ENCODE results near the gene PRR16. TPM values are rescaled to one million over a fixed set of nuclear protein-coding genes. Genes with fewer than 3 reads are reported as not detected.
"Not testable (repeated sequence)": the region's sequence is repeated elsewhere in the genome, so short reads cannot be mapped to it uniquely, and the experiment has no call there.

PRR16 gene
- polyA plus RNA-seq (2012; ENCODE audit: low read depth, missing spikeins): not detected

- FAIRE-seq: peak; percentile 85
- peak; percentile 42 for DNase-seq (ENCODE audit: insufficient read length, low spot score)
- no peak for TF ChIP-seq POLR2AphosphoS5 (IDR thresholded peaks at IDR 0.05; ENCODE audit: low read depth, low read length)
- no peak for TF ChIP-seq TAF1 (IDR thresholded peaks at IDR 0.05; ENCODE audit: low read depth, low read length)
- no peak for TF ChIP-seq PAX5 (IDR thresholded peaks at IDR 0.05; ENCODE audit: insufficient read depth, low read length, severe bottlenecking)
- no peak for TF ChIP-seq SPI1 (IDR thresholded peaks at IDR 0.05; ENCODE audit: low read depth, low read length)
- TF ChIP-seq POU2F2 (IDR thresholded peaks at IDR 0.05; ENCODE audit: low read depth, low read length): no peak
- no peak for TF ChIP-seq POLR2A (IDR thresholded peaks at IDR 0.05; ENCODE audit: low read depth, low read length)
Observed at GRCh38 chr5:120463991-120464626, at the start of gene PRR16. TSS of gene PRR16 (plus strand) at chr5:120464300.

DNA sequence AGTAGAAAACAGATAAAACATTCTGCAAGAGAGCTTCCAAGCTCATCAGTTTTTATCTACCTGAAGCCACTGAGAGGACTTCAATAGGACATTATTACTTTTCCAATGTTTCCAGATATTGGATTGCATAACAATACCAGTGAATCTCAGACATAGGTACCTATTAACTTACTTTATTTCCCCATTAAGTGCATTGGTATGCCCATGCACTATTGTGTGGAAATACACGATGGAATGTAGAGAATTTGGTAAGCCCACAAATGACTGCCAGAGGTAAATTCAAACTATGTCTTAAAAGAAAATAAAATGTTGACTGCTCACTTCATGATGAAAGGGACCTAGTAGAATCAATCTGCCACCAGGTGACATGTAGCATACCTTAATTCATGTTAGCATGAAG lies 48.1 kb upstream of the PRR16 start:
- DNase-seq (ENCODE audit: insufficient read length, low spot score) (no peak), FAIRE-seq (no peak)
- TF ChIP-seq POU2F2 (IDR thresholded peaks at IDR 0.05; ENCODE audit: low read depth, low read length) (no peak), SPI1 (IDR thresholded peaks at IDR 0.05; ENCODE audit: low read depth, low read length) (no peak), PAX5 (IDR thresholded peaks at IDR 0.05; ENCODE audit: insufficient read depth, low read length, severe bottlenecking) (no peak), POLR2AphosphoS5 (IDR thresholded peaks at IDR 0.05; ENCODE audit: low read depth, low read length) (no peak), TAF1 (IDR thresholded peaks at IDR 0.05; ENCODE audit: low read depth, low read length) (no peak), POLR2A (IDR thresholded peaks at IDR 0.05; ENCODE audit: low read depth, low read length) (no peak)

- TF ChIP-seq SPI1 (IDR thresholded peaks at IDR 0.05; ENCODE audit: low read depth, low read length) (no peak), TAF1 (IDR thresholded peaks at IDR 0.05; ENCODE audit: low read depth, low read length) (no peak), POLR2A (IDR thresholded peaks at IDR 0.05; ENCODE audit: low read depth, low read length) (no peak), POLR2AphosphoS5 (IDR thresholded peaks at IDR 0.05; ENCODE audit: low read depth, low read length) (no peak), POU2F2 (IDR thresholded peaks at IDR 0.05; ENCODE audit: low read depth, low read length) (no peak), PAX5 (IDR thresholded peaks at IDR 0.05; ENCODE audit: insufficient read depth, low read length, severe bottlenecking) (no peak)
- DNase-seq (ENCODE audit: insufficient read length, low spot score) (no peak), FAIRE-seq (no peak)
Observed at GRCh38 chr5:120419127-120419526, 45.0 kb upstream of the PRR16 start.

DNA sequence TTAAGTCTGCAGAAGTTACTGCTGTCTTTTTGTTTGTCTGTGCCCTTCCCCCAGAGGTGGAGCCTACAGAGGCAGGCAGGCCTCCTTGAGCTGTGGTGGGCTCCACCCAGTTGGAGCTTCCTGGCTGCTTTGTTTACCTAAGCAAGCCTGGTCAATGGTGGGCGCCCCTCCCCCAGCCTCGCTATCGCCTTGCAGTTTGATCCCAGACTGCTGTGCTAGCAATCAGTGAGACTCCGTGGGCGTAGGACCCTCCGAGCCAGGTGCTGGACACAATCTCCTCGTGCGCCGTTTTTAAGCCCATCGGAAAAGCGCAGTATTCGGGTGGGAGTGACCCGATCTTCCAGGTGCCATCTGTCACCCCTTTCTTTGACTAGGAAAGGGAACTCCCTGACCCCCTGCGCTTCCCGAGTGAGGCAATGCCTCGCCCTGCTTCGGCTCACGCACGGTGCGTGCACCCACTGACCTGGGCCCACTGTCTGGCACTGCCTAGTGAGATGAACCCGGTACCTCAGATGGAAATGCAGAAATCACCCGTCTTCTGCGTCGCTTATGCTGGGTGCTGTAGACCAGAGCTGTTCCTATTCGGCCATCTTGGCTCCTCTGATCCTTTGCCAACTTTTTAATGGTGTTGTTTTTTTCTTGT lies 37.3 kb upstream of the PRR16 start:
- FAIRE-seq; DNase-seq (ENCODE audit: insufficient read length, low spot score): not testable (repeated sequence)

GRCh38 chr5:120430572-120430971 lies 33.5 kb upstream of the PRR16 start:
- DNase-seq (ENCODE audit: insufficient read length, low spot score): no peak
- TF ChIP-seq POLR2AphosphoS5 (IDR thresholded peaks at IDR 0.05; ENCODE audit: low read depth, low read length): no peak
- TF ChIP-seq POU2F2 (IDR thresholded peaks at IDR 0.05; ENCODE audit: low read depth, low read length): no peak
- TF ChIP-seq TAF1 (IDR thresholded peaks at IDR 0.05; ENCODE audit: low read depth, low read length): no peak
- TF ChIP-seq PAX5 (IDR thresholded peaks at IDR 0.05; ENCODE audit: insufficient read depth, low read length, severe bottlenecking): no peak
- no peak for TF ChIP-seq SPI1 (IDR thresholded peaks at IDR 0.05; ENCODE audit: low read depth, low read length)
- TF ChIP-seq POLR2A (IDR thresholded peaks at IDR 0.05; ENCODE audit: low read depth, low read length): no peak
- no peak for FAIRE-seq

DNA sequence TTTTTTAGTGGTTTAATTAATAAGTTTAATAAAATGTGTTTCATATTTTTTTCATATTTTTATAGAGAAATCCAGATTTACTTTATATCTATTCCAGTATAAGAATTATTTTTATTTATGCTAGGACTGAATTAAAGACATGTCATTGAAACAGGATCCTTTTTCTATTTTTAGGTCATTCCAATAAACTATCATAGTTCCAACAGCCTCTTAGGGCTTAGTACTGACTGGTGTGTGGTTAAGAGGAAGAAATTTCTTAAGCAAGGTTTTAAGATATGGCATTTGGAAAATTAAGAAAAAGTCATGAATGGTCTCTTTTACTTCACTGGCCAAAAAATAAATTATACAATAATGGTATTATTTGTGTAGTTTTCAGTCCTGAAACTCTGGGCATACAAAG lies 31.2 kb upstream of the PRR16 start:
- no peak for TF ChIP-seq PAX5 (IDR thresholded peaks at IDR 0.05; ENCODE audit: insufficient read depth, low read length, severe bottlenecking)
- TF ChIP-seq POLR2AphosphoS5 (IDR thresholded peaks at IDR 0.05; ENCODE audit: low read depth, low read length): no peak
- TF ChIP-seq POLR2A (IDR thresholded peaks at IDR 0.05; ENCODE audit: low read depth, low read length): no peak
- no peak for TF ChIP-seq POU2F2 (IDR thresholded peaks at IDR 0.05; ENCODE audit: low read depth, low read length)
- TF ChIP-seq TAF1 (IDR thresholded peaks at IDR 0.05; ENCODE audit: low read depth, low read length): no peak
- TF ChIP-seq SPI1 (IDR thresholded peaks at IDR 0.05; ENCODE audit: low read depth, low read length): no peak
- no peak for FAIRE-seq
- no peak for DNase-seq (ENCODE audit: insufficient read length, low spot score)

GRCh38 chr5:120435129-120435528 lies 29.0 kb upstream of the PRR16 start:
- DNase-seq (ENCODE audit: insufficient read length, low spot score) (no peak), FAIRE-seq (no peak)
- no peak for TF ChIP-seq POLR2AphosphoS5 (IDR thresholded peaks at IDR 0.05; ENCODE audit: low read depth, low read length)
- TF ChIP-seq PAX5 (IDR thresholded peaks at IDR 0.05; ENCODE audit: insufficient read depth, low read length, severe bottlenecking): no peak
- TF ChIP-seq POU2F2 (IDR thresholded peaks at IDR 0.05; ENCODE audit: low read depth, low read length): no peak
- no peak for TF ChIP-seq POLR2A (IDR thresholded peaks at IDR 0.05; ENCODE audit: low read depth, low read length)
- TF ChIP-seq SPI1 (IDR thresholded peaks at IDR 0.05; ENCODE audit: low read depth, low read length): no peak
- no peak for TF ChIP-seq TAF1 (IDR thresholded peaks at IDR 0.05; ENCODE audit: low read depth, low read length)

DNA sequence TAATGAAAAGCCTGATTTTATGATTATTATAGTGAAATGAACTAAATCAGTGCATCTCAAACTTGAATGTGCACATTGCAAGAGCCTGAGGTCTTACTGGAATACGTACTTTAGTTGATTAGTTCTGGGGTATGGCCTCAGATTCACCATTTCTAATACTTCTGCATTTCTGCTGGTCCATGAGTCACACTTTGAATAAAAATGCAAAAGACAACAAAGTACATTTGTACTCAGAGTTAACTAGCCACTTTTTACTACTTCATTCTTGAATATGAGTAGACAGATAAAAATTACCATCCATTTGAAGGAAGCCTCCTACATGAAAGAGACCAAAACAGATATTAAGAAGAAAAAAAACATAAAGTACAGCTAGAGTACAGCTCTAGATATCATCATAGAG lies 27.1 kb upstream of the PRR16 start:
- DNase-seq (ENCODE audit: insufficient read length, low spot score): no peak
- no peak for TF ChIP-seq TAF1 (IDR thresholded peaks at IDR 0.05; ENCODE audit: low read depth, low read length)
- FAIRE-seq: no peak

DNA sequence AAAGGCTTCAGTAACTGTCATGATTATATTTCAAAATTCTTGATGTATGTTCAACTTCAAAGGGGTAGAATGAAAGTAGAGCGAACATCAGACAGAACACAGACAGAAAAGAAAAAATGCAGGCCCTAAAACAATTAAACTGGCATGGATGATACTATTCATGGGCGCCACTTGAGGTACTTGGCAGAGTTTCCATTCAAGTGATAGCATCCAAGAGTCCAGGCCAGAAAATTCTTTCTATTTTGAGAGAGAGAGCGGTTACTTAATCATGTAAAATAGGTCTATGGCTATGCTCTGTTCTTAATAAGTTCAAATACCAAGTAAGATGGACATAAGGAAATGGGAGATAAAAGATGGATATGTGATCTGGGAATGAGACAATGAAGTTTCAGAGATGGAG lies 21.4 kb upstream of the PRR16 start:
- DNase-seq (ENCODE audit: insufficient read length, low spot score) (no peak), FAIRE-seq (no peak)
- TF ChIP-seq SPI1 (IDR thresholded peaks at IDR 0.05; ENCODE audit: low read depth, low read length): no peak
- TF ChIP-seq POLR2A (IDR thresholded peaks at IDR 0.05; ENCODE audit: low read depth, low read length): no peak
- no peak for TF ChIP-seq PAX5 (IDR thresholded peaks at IDR 0.05; ENCODE audit: insufficient read depth, low read length, severe bottlenecking)
- TF ChIP-seq POU2F2 (IDR thresholded peaks at IDR 0.05; ENCODE audit: low read depth, low read length): no peak
- no peak for TF ChIP-seq TAF1 (IDR thresholded peaks at IDR 0.05; ENCODE audit: low read depth, low read length)
- TF ChIP-seq POLR2AphosphoS5 (IDR thresholded peaks at IDR 0.05; ENCODE audit: low read depth, low read length): no peak

- FAIRE-seq (no peak), DNase-seq (ENCODE audit: insufficient read length, low spot score) (no peak)
- no peak for TF ChIP-seq POLR2A (IDR thresholded peaks at IDR 0.05; ENCODE audit: low read depth, low read length)
- TF ChIP-seq SPI1 (IDR thresholded peaks at IDR 0.05; ENCODE audit: low read depth, low read length): no peak
- no peak for TF ChIP-seq PAX5 (IDR thresholded peaks at IDR 0.05; ENCODE audit: insufficient read depth, low read length, severe bottlenecking)
- TF ChIP-seq TAF1 (IDR thresholded peaks at IDR 0.05; ENCODE audit: low read depth, low read length): no peak
- TF ChIP-seq POLR2AphosphoS5 (IDR thresholded peaks at IDR 0.05; ENCODE audit: low read depth, low read length): no peak
- no peak for TF ChIP-seq POU2F2 (IDR thresholded peaks at IDR 0.05; ENCODE audit: low read depth, low read length)
Observed at GRCh38 chr5:120443607-120444006, 20.5 kb upstream of the PRR16 start.
